Hematopoietic multipotent progenitor cell treated with erythropoietin and hydrocortisone succinate and interleukin-3 and kit ligand, for 4 days (in vitro differentiated cells): Measurements from ENCODE around the gene LSG1.
"Not testable (repeated sequence)": the region's sequence is repeated elsewhere in the genome, so short reads cannot be mapped to it uniquely, and the experiment has no call there.

Source experiments
- DNase-seq: peaks from one replicate; pipeline ENCODE4 v3.0.0-alpha.2; 2015

LSG1 gene

DNA sequence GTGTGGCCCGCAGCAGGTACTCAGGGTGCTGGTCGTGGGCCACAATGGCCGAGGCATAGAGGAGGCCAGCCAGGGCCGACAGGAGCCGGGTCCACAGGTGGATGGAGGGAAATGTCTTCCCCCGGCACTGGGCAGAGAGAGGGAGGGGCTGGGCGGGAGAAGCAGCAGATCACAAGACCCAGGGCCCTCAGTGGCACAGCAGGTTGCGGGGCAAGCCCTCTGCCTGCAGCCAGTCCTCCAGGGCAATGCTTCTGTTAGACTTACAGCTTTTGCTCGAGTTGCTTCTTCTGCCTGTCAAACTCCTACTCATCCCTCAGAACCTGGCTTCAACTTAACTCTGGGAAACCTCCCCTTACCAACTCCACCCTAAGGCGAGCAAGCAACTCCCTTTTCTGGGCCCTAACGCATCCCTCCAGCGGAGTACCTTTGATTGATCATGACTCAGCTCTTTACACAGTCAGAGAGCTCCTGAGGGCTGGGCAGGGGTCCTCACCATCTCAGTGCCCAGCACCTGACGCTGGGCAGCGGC is 54.8 kb downstream of the LSG1 start:
- DNase-seq: no peak

- no peak for DNase-seq
Measured at GRCh38 chr3:194615226-194615625, 56.8 kb downstream of the LSG1 start.

- no peak for DNase-seq
Measured at GRCh38 chr3:194612221-194612620, 59.8 kb downstream of the LSG1 start.

DNA sequence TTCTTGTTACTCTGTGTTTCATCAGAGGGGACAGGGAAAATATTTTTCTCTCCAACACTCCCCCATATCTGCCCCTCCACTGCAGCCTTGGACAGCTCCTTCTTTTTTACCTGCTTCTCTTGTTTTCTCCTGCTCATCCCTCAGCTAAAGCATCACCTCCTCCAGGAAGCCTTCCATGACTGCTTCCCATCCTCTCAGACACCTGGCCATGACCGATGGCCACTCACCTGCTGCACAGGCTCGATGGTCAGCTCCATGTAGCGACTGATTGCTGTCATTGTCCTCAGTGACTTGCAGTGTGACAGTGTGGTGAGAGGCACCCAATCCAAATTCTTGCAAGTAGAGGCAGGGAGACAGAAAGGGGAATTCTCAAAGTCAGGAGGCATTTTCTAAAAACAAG is 61.3 kb downstream of the LSG1 start:
- DNase-seq: no peak

DNA sequence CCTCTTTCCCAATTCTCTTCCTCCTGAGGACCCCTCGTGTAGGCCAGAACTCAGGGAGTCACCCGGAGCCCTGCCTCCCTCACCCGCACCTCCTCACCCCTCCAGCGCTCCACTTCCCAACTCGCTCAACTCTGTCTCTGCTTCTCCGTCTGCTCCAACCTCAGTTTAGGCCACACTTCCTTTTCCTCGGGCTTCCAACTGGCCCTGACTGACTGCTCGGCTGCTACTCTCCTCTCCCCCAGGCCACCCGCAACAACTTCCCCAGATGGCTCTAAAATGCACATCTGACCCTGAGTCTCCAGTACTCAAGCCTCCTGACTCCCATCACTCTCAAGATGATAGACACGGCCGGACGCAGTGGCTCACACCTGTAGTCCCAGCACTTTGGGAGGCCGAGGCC is 62.4 kb downstream of the LSG1 start:
- no peak for DNase-seq

DNA sequence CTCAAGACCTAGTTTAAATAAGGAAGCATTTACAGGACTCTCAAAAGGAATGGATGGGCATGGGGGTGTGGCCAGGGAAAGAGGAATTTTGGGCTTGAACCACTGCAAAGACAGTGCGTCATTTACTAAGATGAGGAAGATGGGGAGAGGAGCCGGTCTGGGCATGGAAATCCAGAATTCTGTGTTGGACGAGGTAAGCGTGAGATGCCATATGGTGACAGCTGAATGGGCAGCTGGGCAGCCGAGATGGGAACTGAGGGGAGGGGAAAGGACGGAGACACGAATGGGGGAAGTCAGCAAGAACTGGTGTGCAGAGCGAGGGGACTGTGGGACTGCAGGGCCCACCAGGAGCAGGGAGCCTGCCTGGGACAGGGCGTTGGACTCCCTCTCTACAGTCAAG is 63.0 kb downstream of the LSG1 start:
- no peak for DNase-seq

DNA sequence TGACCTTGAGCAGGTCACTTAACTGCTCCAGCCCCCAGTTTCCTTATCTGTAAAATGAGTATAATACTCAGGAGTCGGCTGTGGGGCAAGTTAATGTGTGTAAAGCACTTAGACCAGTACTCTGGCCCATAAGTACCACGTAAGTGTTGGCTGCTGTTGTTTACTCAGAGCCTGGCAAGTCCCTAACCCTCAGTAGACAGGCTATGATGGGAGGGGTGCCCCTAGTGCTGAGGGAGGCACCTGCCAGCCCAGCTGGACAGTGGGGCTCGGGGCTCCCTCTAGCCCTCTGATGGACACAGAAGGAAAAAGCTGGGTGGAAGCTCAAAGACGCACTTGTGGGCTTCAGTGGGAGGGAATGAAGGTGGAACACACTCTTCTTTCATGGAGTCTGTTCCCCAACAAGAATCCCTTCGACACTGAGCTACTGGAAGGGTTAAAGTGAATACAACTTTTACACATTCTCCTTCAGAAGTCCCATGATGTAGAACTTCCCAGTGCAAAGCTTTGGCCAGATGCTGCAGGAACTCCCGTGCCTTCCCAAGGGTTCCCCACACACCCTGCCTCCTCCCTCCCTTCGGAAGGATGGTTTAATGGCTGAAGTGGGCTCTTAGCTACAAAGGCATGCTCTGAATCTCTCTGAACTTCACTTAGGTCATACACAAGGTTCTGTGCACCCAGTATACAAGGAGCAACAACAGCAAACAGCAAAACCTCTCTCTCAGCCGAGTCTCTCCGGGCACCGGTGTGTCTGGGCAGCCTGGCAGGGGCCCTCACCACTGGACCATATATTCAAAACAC is 64.2 kb downstream of the LSG1 start:
- no peak for DNase-seq

DNA sequence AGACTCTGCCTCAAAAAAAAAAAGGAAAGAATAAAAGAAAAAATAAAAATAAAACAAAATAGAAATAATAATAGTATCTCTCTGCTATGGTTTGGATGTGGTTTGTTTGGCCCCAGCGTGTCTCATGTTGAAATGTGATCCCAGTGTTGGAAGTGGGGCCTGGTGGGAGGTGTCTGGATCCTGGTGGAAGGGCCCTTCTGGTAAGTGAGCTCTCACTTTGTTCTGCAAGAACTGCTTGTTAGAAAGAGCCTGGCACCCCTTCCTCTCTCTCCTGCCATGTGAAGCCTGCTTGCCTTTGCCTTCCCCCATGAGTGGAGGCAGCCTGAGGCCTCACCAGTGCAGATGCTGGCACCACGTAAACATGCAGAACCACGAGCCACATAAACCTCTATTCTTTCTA is 65.0 kb downstream of the LSG1 start:
- DNase-seq: no peak

DNA sequence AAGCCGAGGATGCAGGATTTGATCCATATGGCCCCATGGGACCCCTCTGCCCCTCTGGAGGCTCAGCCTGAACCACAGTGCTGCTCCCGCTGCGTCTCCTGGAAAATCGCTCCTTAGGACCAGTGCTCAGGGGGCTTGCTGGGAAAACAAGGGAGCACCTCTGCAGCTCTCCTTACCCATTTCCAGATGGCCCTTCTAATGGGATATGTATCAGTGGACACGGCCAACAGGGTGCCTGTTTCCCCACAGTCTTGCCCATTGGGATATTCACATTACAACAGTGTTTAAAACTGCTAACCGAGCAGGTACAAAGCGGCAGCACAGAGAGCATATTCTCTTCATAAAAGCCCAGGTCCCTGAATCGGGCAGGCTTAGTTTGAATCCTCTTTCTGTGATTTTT is 65.8 kb downstream of the LSG1 start:
- no peak for DNase-seq

DNA sequence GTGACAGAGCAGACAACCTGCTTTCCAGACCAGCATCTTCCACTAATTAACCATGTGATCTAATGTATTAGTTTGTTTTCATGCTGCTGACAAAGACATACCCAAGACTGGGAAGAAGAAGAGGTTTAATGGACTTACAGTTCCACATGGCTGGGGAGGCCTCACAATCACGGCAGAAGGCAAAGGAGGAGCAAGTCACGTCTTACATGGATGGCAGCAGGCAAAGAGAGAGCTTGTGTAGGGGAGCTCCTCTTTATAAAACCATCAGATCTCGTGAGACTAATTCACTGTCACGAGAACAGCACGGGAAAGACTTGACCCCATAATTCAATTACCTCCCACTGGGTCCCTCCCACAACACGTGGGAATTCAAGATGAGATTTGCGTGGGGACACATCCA is 66.7 kb downstream of the LSG1 start:
- DNase-seq: not testable (repeated sequence)

- DNase-seq: peak; percentile 36
Measured at GRCh38 chr3:194604837-194605236, 67.2 kb downstream of the LSG1 start.

- no peak for DNase-seq
Measured at GRCh38 chr3:194604126-194604525, 67.9 kb downstream of the LSG1 start.

GRCh38 chr3:194602669-194603171 is 69.3 kb downstream of the LSG1 start:
- DNase-seq: no peak

- DNase-seq: no peak
Measured at GRCh38 chr3:194598771-194599557, 73.0 kb downstream of the LSG1 start.

DNA sequence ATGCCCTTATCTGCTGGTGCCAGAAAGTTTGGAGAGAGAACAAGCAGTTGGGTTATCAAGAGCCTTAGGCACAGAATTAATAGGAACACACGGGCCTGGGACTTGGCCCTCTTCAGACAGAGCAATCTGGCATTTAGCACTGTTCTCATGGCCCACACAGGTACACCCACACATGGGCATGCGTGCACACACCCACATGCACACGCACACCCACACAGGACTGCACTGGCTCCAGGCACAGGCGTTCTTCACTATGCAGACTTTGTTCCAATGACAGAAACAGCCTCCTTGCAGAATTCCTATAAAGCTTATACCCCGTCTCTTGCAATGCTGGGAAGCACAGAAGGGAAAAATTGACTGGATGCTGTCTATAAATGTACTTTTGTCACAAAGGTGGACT is 75.1 kb downstream of the LSG1 start:
- DNase-seq: no peak

DNA sequence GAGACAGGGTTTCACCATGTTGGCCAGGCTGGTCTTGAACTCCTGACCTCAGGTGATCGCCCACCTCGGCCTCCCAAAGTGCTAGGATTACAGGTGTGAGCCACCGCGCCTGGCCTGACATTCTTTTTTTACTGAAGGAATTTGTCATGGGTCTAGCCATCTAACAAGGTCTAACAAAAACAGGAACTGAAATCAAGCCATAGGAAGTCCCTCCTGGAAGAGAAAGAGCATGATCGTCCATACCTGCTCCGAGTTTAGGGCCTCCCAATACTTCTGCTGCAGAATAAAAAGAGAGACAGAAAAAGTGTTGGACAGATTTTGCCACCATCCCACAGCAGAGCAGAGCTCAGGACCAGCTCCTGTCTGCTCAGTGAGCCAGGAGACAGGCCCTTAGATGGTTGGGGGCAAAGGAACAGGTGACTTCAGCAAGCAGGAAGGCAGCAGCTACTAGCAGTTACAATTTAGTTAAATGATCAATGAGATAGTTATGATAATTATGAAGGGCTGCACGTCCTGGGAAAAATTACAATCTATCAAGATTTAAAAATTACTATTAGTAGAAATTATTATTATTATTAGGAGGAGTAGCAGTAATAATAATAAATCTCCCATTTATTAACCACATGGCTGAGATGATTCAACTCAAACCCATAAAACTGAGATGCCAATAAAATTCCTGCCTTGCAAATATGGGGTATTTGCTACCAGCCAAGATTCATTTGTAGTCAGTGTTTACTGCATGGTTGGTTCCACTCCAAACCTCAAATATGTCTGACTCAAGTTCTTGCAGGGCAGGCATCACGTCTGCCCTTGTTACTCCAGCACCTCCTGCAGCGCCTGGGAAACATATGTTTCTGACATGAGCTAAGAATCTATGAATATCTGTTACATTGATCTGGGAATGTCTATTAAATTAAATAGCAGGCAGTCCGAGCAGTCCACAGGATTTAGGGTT is 78.9 kb downstream of the LSG1 start:
- no peak for DNase-seq
